HK-2 (cell line): ENCODE results near the gene PPP1CA.
"Not testable (repeated sequence)": the region's sequence is repeated elsewhere in the genome, so short reads cannot be mapped to it uniquely, and the experiment has no call there.

Experiments
- DNase-seq: peaks from one replicate; pipeline ENCODE4 v3.0.0-alpha.2; 2018; ENCODE audit not compliant: unreplicated experiment

PPP1CA gene

GRCh38 chr11:67434395-67434881 lies 32.8 kb upstream of the PPP1CA start:
- no peak for DNase-seq

- DNase-seq, result no peak
Measured at GRCh38 chr11:67433536-67434394, 32.1 kb upstream of the PPP1CA start.

- DNase-seq, result no peak
Measured at GRCh38 chr11:67432655-67433349, 31.1 kb upstream of the PPP1CA start.

- DNase-seq, result no peak
Measured at GRCh38 chr11:67431346-67432249, 29.9 kb upstream of the PPP1CA start.

- no peak for DNase-seq
Measured at GRCh38 chr11:67429722-67430121, 28.1 kb upstream of the PPP1CA start.

GRCh38 chr11:67429038-67429668 lies 27.5 kb upstream of the PPP1CA start:
- no peak for DNase-seq

GRCh38 chr11:67428052-67429001 lies 26.7 kb upstream of the PPP1CA start, which contains the start of gene RPS6KB2:
RPS6KB2 (plus strand) TSS chr11:67428494; CDS start chr11:67428546, 52 bp downstream.
- peak; percentile 90 for DNase-seq

GRCh38 chr11:67427364-67427859 lies 25.8 kb upstream of the PPP1CA start:
- DNase-seq, result not testable (repeated sequence)

GRCh38 chr11:67423891-67424613 lies 22.4 kb upstream of the PPP1CA start:
- DNase-seq, result no peak

GRCh38 chr11:67423466-67423865 lies 21.8 kb upstream of the PPP1CA start:
- no peak for DNase-seq

GRCh38 chr11:67422891-67423290 lies 21.2 kb upstream of the PPP1CA start:
- DNase-seq, result no peak

- DNase-seq, result no peak
Measured at GRCh38 chr11:67421430-67422031, 19.9 kb upstream of the PPP1CA start.

GRCh38 chr11:67420646-67421429 lies 19.2 kb upstream of the PPP1CA start:
- DNase-seq, result peak; percentile 91

GRCh38 chr11:67420147-67420645 lies 18.5 kb upstream of the PPP1CA start:
- no peak for DNase-seq

GRCh38 chr11:67419325-67420049 lies 17.8 kb upstream of the PPP1CA start:
- no peak for DNase-seq

- no peak for DNase-seq
Measured at GRCh38 chr11:67418476-67419281, 17.0 kb upstream of the PPP1CA start.
